Right cardiac atrium (tissue), 5 donors: ENCODE measurements around the gene CCDC80. TPM values are rescaled to one million over a fixed set of nuclear protein-coding genes. Genes with fewer than 3 reads are reported as not detected.
"Not testable (repeated sequence)": the region's sequence is repeated elsewhere in the genome, so short reads cannot be mapped to it uniquely, and the experiment has no call there.

Experiments used
- ATAC-seq, 2 donors: fragments of 200-7000 bp; cut with Tn5 transposase; one replicate each; pipeline versions ENCODE4 v1.8.0 to v1.9.1; 2020; ENCODE audit warnings: moderate library complexity in 2 of 2, mild to moderate bottlenecking in 1 of 2
- DNase-seq, 3 donors: peaks; one replicate each; pipeline ENCODE4 v3.0.0-alpha.2; 2020
- H3K27ac ChIP-seq: one replicate; pipeline ENCODE4 v1.5.1; 2013; ENCODE audit warnings: mild to moderate bottlenecking, low read length, control low read depth, moderate library complexity
- H3K27me3 ChIP-seq: one replicate; pipeline ENCODE4 v1.6.1; 2013; ENCODE audit not compliant: control insufficient read depth, insufficient read depth
- H3K4me1 ChIP-seq: one replicate; pipeline ENCODE4 v1.6.1; 2013; ENCODE audit warnings: low read length; ENCODE audit not compliant: control insufficient read depth, insufficient read depth
- H3K4me3 ChIP-seq: one replicate; pipeline ENCODE4 v1.5.1; 2013; ENCODE audit warnings: low read length, control low read depth
- H3K9me3 ChIP-seq: one replicate; pipeline ENCODE4 v1.6.1; 2013; ENCODE audit warnings: low read length; ENCODE audit not compliant: control insufficient read depth
- WGBS: extraction: QIAGEN DNeasy Blood & Tissue Kit; methylation state at CpG from one replicate; pipeline ENCODE4 v1.1.7; 2013; 5-methylcytosine and 5-hydroxymethylcytosine counted together
- intact Hi-C, 4 donors: fragments of 100-400 bp; cut with DNase I; formaldehyde crosslinking; loops; one replicate each; pipeline versions ENCODE4 v1.11.0 to v1.14.0; 2022 to 2023
- polyA plus RNA-seq: library from polyadenylated mRNA; stranded (reverse); fragments of 200-250 nt; gene quantifications from one replicate; pipeline ENCODE4 v1.2.3, GENCODE V29; 2013
- total RNA-seq, 4 donors: library from RNA; stranded (reverse); fragmentation: NEBNext Ultra II Directional; extraction: Animal tissue kit (Norgen Biotek cat#: 25700); gene quantifications; one replicate each; pipeline ENCODE4 v1.2.1, GENCODE V29; 2021
- donor health status: healthy with polysubstance abuse.
- donor health status: DM: no; HTN: yes; CAD: no.
- donor health status: DM: no; HTN: no; CAD: no.
- donor health status: DM: no; HTN: yes; CAD: no; lungs with severe emphysema.
- donor health status: DM: yes; HTN: yes; CAD: no.

Gene CCDC80
- total and polyA plus RNA-seq, 5 donors, result 20.3 to 187 (median 124) TPM

GRCh38 chr3:112582244-112582874 lies 58.6 kb downstream of the CCDC80 start:
- no peaks in the 10 kb centered on the region for H3K4me1 ChIP-seq
- no peak for ATAC-seq
- no peak overlapping the region for H3K4me3 ChIP-seq
- intact Hi-C loops, result loop anchor here in 2 of 4 donors (10.0 kb wide), 1 partner anchor 402 kb away; no protein-coding TSS in a partner anchor
- no peak for DNase-seq
- 68% methylated on average over 2 of the region's 2 CpGs for WGBS
- H3K9me3 ChIP-seq, result no peaks in the 10 kb centered on the region
- H3K27me3 ChIP-seq, result no peaks in the 10 kb centered on the region
- no peak overlapping the region for H3K27ac ChIP-seq

GRCh38 chr3:112579697-112580096 lies 61.2 kb downstream of the CCDC80 start:
- DNase-seq, result no peak
- peak; percentile 16 to 62 for ATAC-seq
- Histone ChIP-seq H3K27me3 (no peaks in the 10 kb centered on the region), H3K27ac (no peak overlapping the region), H3K4me3 (no peak overlapping the region), H3K9me3 (no peaks in the 10 kb centered on the region), H3K4me1 (no peaks in the 10 kb centered on the region)
- WGBS, result 55% methylated on average over 3 of the region's 3 CpGs
- intact Hi-C loops, result loop anchor here in 2 of 4 donors (10.0 kb wide), 1 partner anchor 405 kb away; no protein-coding TSS in a partner anchor

GRCh38 chr3:112579232-112579631 lies 61.7 kb downstream of the CCDC80 start:
- no peaks in the 10 kb centered on the region for H3K9me3 ChIP-seq
- no peak for DNase-seq
- H3K27me3 ChIP-seq, result no peaks in the 10 kb centered on the region
- H3K4me1 ChIP-seq, result no peaks in the 10 kb centered on the region
- WGBS, result 84% methylated on average over 3 of the region's 3 CpGs
- no peak for ATAC-seq
- H3K4me3 ChIP-seq, result no peak overlapping the region
- no peak overlapping the region for H3K27ac ChIP-seq
- intact Hi-C loops, result no loop called here

- DNase-seq (no peak), ATAC-seq (no peak)
- intact Hi-C loops, result no loop called here
- Histone ChIP-seq H3K9me3 (no peaks in the 10 kb centered on the region), H3K27me3 (no peaks in the 10 kb centered on the region), H3K27ac (no peak overlapping the region), H3K4me1 (no peaks in the 10 kb centered on the region), H3K4me3 (no peak overlapping the region)
- 89% methylated on average over 1 of the region's 1 CpG for WGBS
Observed at GRCh38 chr3:112572701-112573100, 68.2 kb downstream of the CCDC80 start.

DNA sequence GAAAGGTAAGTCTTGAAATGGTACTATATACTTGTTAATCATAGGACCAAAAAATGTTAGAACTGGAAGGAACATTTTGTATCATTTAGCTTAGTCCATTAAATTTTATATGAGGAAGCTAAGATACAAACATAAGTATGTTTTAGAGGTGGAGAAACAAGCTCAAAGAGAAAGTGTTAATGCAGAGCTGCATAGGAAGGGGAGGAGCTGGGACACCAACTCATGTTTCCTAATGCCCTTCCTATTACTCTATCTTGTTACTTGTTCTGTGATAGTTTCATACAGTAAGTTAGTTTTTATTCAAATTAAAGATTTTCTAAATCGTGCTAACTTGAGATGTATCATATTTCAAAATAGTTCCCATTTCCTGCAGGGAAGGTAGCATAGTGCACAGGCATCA lies 71.7 kb downstream of the CCDC80 start:
- no peak overlapping the region for H3K4me3 ChIP-seq
- H3K4me1 ChIP-seq, result no peaks in the 10 kb centered on the region
- no peak overlapping the region for H3K27ac ChIP-seq
- ATAC-seq (no peak), DNase-seq (no peak)
- no peaks in the 10 kb centered on the region for H3K9me3 ChIP-seq
- intact Hi-C loops, result no loop called here
- 56% methylated on average over 1 of the region's 1 CpG for WGBS
- no peaks in the 10 kb centered on the region for H3K27me3 ChIP-seq

GRCh38 chr3:112568642-112569041 lies 72.3 kb downstream of the CCDC80 start:
- WGBS, result 90% methylated on average over 2 of the region's 2 CpGs
- H3K27ac ChIP-seq, result no peak overlapping the region
- no peak for DNase-seq
- H3K27me3 ChIP-seq, result no peaks in the 10 kb centered on the region
- intact Hi-C loops, result no loop called here
- no peak for ATAC-seq
- no peaks in the 10 kb centered on the region for H3K4me1 ChIP-seq
- H3K4me3 ChIP-seq, result no peak overlapping the region
- H3K9me3 ChIP-seq, result no peaks in the 10 kb centered on the region

GRCh38 chr3:112564940-112565305 lies 76.0 kb downstream of the CCDC80 start:
- no peak for ATAC-seq
- intact Hi-C loops, result no loop called here

GRCh38 chr3:112564247-112564939 lies 76.5 kb downstream of the CCDC80 start:
- WGBS, result 70% methylated on average over 13 of the region's 15 CpGs

More at GRCh38 chr3:112564940-112565305, 76.0 kb downstream of the CCDC80 start:
- H3K4me1 ChIP-seq, result no peaks in the 10 kb centered on the region
- DNase-seq, result no peak
- no peak overlapping the region for H3K4me3 ChIP-seq
- H3K27me3 ChIP-seq, result no peaks in the 10 kb centered on the region
- no peaks in the 10 kb centered on the region for H3K9me3 ChIP-seq
- no peak overlapping the region for H3K27ac ChIP-seq

GRCh38 chr3:112561734-112562529 lies 79.0 kb downstream of the CCDC80 start, which contains the start of the genes ATG3 and SLC35A5:
Gene ATG3, minus strand, starts transcription at chr3:112561962. Its CDS starts 434 bp downstream, at chr3:112561528.
Gene SLC35A5, plus strand, starts transcription at chr3:112562045. Its CDS starts 1,359 bp downstream, at chr3:112563404.
- Histone ChIP-seq H3K27ac (peak within 1 kb of the TSS; percentile 96), H3K4me3 (peak within 1 kb of the TSS; percentile 83), H3K27me3 (no peaks in the 10 kb centered on the region), H3K9me3 (no peaks in the 10 kb centered on the region), H3K4me1 (no peaks in the 10 kb centered on the region)
- DNase-seq (peak; percentile 99 to 100 (median 99)), ATAC-seq (peak; percentile 98)
- under 1% methylated on average over 58 of the region's 58 CpGs for WGBS
- intact Hi-C loops, result no loop called here

More at GRCh38 chr3:112564247-112564939, 76.5 kb downstream of the CCDC80 start:
- ATAC-seq, H3K4me1 ChIP-seq, H3K4me3 ChIP-seq, H3K9me3 ChIP-seq, H3K27me3 ChIP-seq, DNase-seq, H3K27ac ChIP-seq, intact Hi-C loops: not testable (repeated sequence)

- ATAC-seq, result peak; percentile 79 to 81
- under 1% methylated on average over 29 of the region's 29 CpGs for WGBS
- intact Hi-C loops, result no loop called here
- H3K27me3 ChIP-seq, result no peaks in the 10 kb centered on the region
- no peak for DNase-seq
- no peaks in the 10 kb centered on the region for H3K4me1 ChIP-seq
- no peaks in the 10 kb centered on the region for H3K9me3 ChIP-seq
- peak overlapping the region; percentile 84 for H3K27ac ChIP-seq
- H3K4me3 ChIP-seq, result peak overlapping the region; percentile 83
Observed at GRCh38 chr3:112561484-112561733, 79.5 kb downstream of the CCDC80 start.
